Transverse colon (tissue), 4 donors: ENCODE data around the gene HSPH1. TPM values are rescaled to one million over a fixed set of nuclear protein-coding genes. Genes with fewer than 3 reads are reported as not detected.

Source experiments
- DNase-seq: peaks from one replicate; pipeline ENCODE4 v3.0.0-alpha.2; 2019
- H3K27ac ChIP-seq, 4 donors: fragments of 200-600 bp; sonication (generic); 2 replicates each; pipeline ENCODE4 v1.5.1; 2016 to 2018; ENCODE audit warnings: inconsistent platforms in 4 of 4
- H3K27me3 ChIP-seq: fragments of 200-600 bp; sonication (generic); 2 replicates; pipeline ENCODE4 v1.5.1; 2017; ENCODE audit warnings: inconsistent platforms
- H3K36me3 ChIP-seq, 4 donors: fragments of 200-600 bp; sonication (generic); 2 replicates each; pipeline ENCODE4 v1.5.1; 2017 to 2019; ENCODE audit warnings: inconsistent platforms in 4 of 4
- H3K4me1 ChIP-seq, 4 donors: fragments of 200-600 bp; sonication (generic); 2 replicates each; pipeline ENCODE4 v1.5.1; 2017 to 2020; ENCODE audit warnings: inconsistent platforms in 4 of 4
- H3K4me3 ChIP-seq, 4 donors: fragments of 200-600 bp; sonication (generic); 1 replicate in 1 of 4; 2 replicates in 3 of 4; pipeline versions ENCODE4 v1.5.1 to v1.6.1; 2017 to 2019; ENCODE audit warnings: inconsistent platforms in 4 of 4
- H3K9me3 ChIP-seq, 2 donors: fragments of 200-600 bp; sonication (generic); 2 replicates each; pipeline ENCODE4 v1.5.1; 2017 to 2019; ENCODE audit warnings: inconsistent platforms in 2 of 2
- CTCF ChIP-seq, 5 experiments: fragments of 200-600 bp in 3 of 5; fragments of 450-650 bp in 2 of 5; sonication (generic) in 3 of 5; IDR thresholded peaks; 1 replicate in 2 of 5; 2 replicates in 3 of 5; pipeline ENCODE4 v1.5.1; 2016 to 2017; ENCODE audit warnings: antibody characterized with exemption in 5 of 5, inconsistent platforms in 3 of 5, mild to moderate bottlenecking in 2 of 5, moderate library complexity in 1 of 5
- EP300 ChIP-seq: sonication (generic); formaldehyde crosslinking; IDR thresholded peaks from one replicate; pipeline ENCODE4 v1.6.1; 2017; ENCODE audit warnings: antibody characterized with exemption, low read depth
- POLR2A ChIP-seq: fragments of 450-650 bp; IDR thresholded peaks from one replicate; pipeline ENCODE4 v1.6.1; 2016; ENCODE audit warnings: antibody characterized with exemption, mild to moderate bottlenecking, moderate library complexity
- POLR2AphosphoS5 ChIP-seq, 3 donors: sonication (generic); formaldehyde crosslinking; IDR thresholded peaks; one replicate each; pipeline ENCODE4 v1.6.1; 2016; ENCODE audit warnings: antibody characterized with exemption in 3 of 3
- WGBS, 2 donors: methylation state at CpG; one replicate each; pipeline ENCODE4 v1.1.5; 2018; ENCODE audit warnings: low coverage in 1 of 2; 5-methylcytosine and 5-hydroxymethylcytosine counted together
- in situ Hi-C, 4 donors: fragments of 200-750 bp; cut with MboI; loops; one replicate each; pipeline versions ENCODE4 v1.15.0 to v1.15.1; 2017; ENCODE audit warnings: low sequenced_read_pairs in 3 of 4, low pct_ligation_motif_present in 1 of 4, low pct_unique_long_range_greater_than_20kb in 1 of 4
- intact Hi-C: fragments of 100-400 bp; cut with DNase I; formaldehyde crosslinking; loops from one replicate; pipeline ENCODE4 v1.15.1; 2023; ENCODE audit warnings: low total_unique reads
- total RNA-seq, 4 donors: library from RNA; depleted of rRNA; stranded (reverse); fragments of >200 nt; gene quantifications; one replicate each; pipeline ENCODE4 v1.1.0, GENCODE V29; 2016

Gene HSPH1
- total RNA-seq, 4 donors from 2014 or later = 16.1 to 58.3 (median 30.7) TPM

DNA sequence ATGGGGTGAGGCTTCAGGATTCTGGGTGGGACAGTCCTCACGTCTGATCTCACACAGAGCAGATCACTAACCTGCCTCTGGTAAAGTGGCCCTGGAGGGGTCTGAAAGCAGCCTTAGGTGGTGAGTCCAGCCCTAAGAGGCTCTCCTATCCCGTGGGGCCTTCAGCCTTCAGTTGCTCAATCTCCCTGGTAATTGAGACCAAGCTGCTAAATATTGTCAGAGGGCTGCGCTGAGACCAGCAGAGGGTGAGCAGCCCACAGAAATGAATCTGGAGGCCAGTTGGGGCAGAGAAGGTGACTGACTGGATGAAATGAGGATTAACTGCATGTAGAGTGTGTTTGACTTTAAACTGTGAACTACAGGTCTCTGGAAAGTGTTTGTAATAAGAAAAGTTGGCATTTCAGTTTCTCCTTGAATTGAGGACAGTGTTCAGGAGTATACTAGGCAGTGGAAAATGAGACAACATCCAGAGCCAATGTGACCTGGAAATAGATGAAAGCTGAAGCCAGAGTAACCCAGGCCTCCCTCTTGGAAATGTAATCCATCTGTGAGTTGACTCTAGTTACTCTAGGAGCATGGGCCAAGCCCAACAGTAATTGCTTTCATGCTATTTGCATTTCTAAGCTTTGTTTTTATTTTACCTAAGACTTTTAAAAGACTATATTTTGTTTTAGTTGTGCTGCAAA is 14.3 kb upstream of the HSPH1 start:
- H3K27me3 ChIP-seq = no peaks in the 10 kb centered on the region
- H3K27ac ChIP-seq = no peak overlapping the region
- in situ Hi-C loops (no loop called here), intact Hi-C loops (no loop called here)
- H3K4me1 ChIP-seq = no peaks in the 10 kb centered on the region
- H3K36me3 ChIP-seq = no peaks in the 10 kb centered on the region
- no peak overlapping the region for H3K4me3 ChIP-seq
- H3K9me3 ChIP-seq = no peaks in the 10 kb centered on the region
- TF ChIP-seq EP300 (no peak), POLR2A (no peak), POLR2AphosphoS5 (IDR thresholded peaks at IDR 0.05) (no peak), CTCF (IDR thresholded peaks at IDR 0.05) (no peak)
- 62 to 83% methylated on average over 2 to 3 of the region's 3 CpGs for WGBS, 2 donors
- no peak for DNase-seq

DNA sequence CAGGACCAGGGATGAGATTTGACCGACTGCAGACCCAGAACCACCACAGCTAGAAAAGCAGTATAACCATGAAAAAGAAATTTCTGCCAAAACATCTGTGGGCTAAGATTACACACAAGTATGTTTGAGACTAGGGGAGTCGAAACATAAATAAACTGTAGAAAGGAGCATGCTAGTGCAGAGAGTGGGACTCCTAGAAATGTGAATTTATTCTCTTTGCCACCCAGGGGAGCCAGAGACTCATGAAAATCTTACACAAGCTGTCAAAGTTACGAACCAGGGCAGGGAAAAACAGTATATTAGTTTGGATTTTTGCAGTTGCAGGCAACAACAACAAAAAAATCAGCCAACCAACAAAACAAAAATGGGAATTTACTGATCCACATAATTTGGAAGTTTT is 12.3 kb upstream of the HSPH1 start:
- Histone ChIP-seq H3K27me3 (no peaks in the 10 kb centered on the region), H3K4me1 (no peaks in the 10 kb centered on the region), H3K9me3 (no peaks in the 10 kb centered on the region), H3K4me3 (no peak overlapping the region), H3K27ac (no peak overlapping the region), H3K36me3 (no peaks in the 10 kb centered on the region)
- WGBS, 2 donors = 73 to 80% methylated on average over 1 to 3 of the region's 3 CpGs
- no peak for TF ChIP-seq POLR2AphosphoS5 (IDR thresholded peaks at IDR 0.05)
- no peak for TF ChIP-seq POLR2A
- TF ChIP-seq CTCF (IDR thresholded peaks at IDR 0.05) = no peak
- TF ChIP-seq EP300 = no peak
- DNase-seq = no peak
- intact Hi-C loops (no loop called here), in situ Hi-C loops (no loop called here)

DNA sequence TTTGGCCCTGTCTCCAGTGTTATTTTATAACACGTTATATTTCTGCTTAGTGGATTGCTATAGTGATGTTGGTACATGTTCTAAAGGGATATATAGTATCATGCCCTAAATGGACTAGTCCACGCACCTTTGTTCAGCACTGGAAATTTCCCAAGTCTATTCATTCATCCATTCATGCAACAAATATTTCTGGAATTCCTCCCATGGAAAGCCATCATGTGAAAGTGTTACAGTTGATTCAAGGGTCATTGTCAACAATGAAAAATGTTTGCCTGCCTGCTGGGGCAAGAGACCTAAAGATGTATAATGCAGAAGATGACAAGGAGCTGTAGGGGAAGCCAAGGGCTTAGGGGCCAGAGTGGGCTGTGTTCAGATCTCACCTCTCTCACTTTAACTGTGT is 10.8 kb upstream of the HSPH1 start:
- 76 to 79% methylated on average over 2 of the region's 2 CpGs for WGBS, 2 donors
- in situ Hi-C loops = no loop called here
- TF ChIP-seq EP300 (no peak), CTCF (IDR thresholded peaks at IDR 0.05) (no peak), POLR2A (no peak), POLR2AphosphoS5 (IDR thresholded peaks at IDR 0.05) (no peak)
- no peak for DNase-seq
- H3K36me3 ChIP-seq = no peaks in the 10 kb centered on the region
- H3K27ac ChIP-seq = no peak overlapping the region
- H3K27me3 ChIP-seq = no peaks in the 10 kb centered on the region
- peaks cover 0 to 7% (median 0%) of the 10 kb centered on the region in 4 donors for H3K4me1 ChIP-seq
- H3K9me3 ChIP-seq = no peaks in the 10 kb centered on the region
- intact Hi-C loops = loop anchor here (2.0 kb wide), 1 partner anchor 20 kb away; no protein-coding TSS in a partner anchor
- H3K4me3 ChIP-seq = no peak overlapping the region

- Histone ChIP-seq H3K36me3 (no peaks in the 10 kb centered on the region), H3K9me3 (no peaks in the 10 kb centered on the region), H3K27me3 (no peaks in the 10 kb centered on the region), H3K4me1 (peaks cover 0 to 7% (median 0%) of the 10 kb centered on the region in 4 donors), H3K4me3 (no peak overlapping the region), H3K27ac (no peak overlapping the region)
- in situ Hi-C loops (no loop called here), intact Hi-C loops (loop anchor here (2.0 kb wide), 1 partner anchor 19 kb away; no protein-coding TSS in a partner anchor)
- no peak for DNase-seq
- 87 to 88% methylated on average over 2 to 3 of the region's 3 CpGs for WGBS, 2 donors
- no peak for TF ChIP-seq CTCF (IDR thresholded peaks at IDR 0.05)
- no peak for TF ChIP-seq EP300
- TF ChIP-seq POLR2A = no peak
- no peak for TF ChIP-seq POLR2AphosphoS5 (IDR thresholded peaks at IDR 0.05)
These were observed 10.3 kb upstream of the HSPH1 start for GRCh38 chr13:31172001-31172400.
